Activated naive CD4-positive, alpha-beta T cell treated with Interleukin-2 at 50 U/mL for 16 hours (primary cell): ENCODE measurements around the gene ADH5.
"Not testable (repeated sequence)": the region's sequence is repeated elsewhere in the genome, so short reads cannot be mapped to it uniquely, and the experiment has no call there.

Source experiments
- DNase-seq: peaks from one replicate; pipeline ENCODE4 v3.0.0-alpha.2; 2020

ADH5 gene

GRCh38 chr4:99028187-99028586, 60.4 kb downstream of the ADH5 start:
- DNase-seq: no peak

GRCh38 chr4:99027304-99027703, 61.3 kb downstream of the ADH5 start:
- no peak for DNase-seq

- DNase-seq: no peak
These were observed 63.1 kb downstream of the ADH5 start for GRCh38 chr4:99025506-99025905.

DNA sequence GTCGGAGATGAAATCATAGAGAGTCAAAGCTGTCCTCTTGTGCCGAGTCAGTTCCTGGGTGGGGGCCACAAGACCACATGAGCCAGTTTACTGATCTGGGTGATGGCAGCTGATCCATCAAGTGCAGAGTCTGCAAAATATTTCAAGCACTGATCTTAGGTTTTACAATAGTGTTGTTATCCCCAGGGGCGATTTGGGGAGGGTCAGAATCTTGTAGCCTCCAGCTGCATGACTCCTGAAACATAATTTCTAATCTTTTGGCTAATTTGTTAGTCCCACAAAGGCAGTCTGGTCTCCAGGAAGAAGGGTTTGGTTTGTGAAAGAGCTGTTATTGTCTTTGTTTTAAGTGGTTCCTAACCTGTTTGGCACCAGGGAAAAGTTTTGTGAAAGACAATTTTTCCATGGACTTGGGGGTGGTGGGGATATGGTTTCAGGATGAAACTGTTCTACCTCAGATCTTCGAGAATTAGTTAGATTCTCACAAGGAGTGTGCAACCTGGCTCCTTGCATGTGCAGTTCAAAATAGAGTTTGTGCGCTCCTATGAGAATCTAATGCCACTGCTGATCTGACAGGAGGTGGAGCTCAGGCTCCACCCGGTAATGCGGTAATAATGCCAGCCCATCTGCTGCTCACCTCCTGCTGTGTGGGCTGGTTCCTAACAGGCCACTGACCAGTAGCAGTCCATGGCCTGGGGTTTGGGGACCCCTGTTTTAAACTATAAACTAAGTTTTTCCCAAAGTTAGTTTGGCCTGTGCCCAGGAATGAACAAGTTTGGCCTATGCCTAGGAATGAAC, 63.9 kb downstream of the ADH5 start:
- DNase-seq: no peak

- not testable (repeated sequence) for DNase-seq
These were observed 64.8 kb downstream of the ADH5 start for GRCh38 chr4:99023800-99024251.

- DNase-seq: no peak
These were observed 66.0 kb downstream of the ADH5 start for GRCh38 chr4:99022566-99022965.

DNA sequence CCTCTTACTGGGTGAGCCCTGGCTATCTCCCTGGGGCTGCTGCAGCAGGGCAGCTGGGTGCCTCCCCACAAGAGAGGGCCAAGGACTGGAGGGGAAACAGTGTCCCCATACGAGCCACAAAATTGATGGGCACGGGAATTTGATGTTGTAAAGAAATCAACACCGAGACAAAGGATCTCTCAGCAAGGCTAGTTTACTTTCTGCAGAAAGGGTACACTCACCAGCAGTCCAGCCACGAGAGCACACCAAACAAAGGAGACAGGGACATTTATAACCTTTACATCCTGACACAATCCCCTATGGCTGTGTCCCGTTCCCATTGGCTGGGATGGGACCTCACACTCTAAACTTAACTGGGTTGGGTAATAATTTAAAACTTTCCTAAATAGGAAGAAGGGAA, 67.2 kb downstream of the ADH5 start:
- DNase-seq: no peak
